Measurements from ENCODE around the gene RASGEF1B. TPM values are rescaled to one million over a fixed set of nuclear protein-coding genes. Genes with fewer than 3 reads are reported as not detected.

The RASGEF1B gene
- total RNA-seq, 4 donors from 2014 or later, result 23.1 to 80.1 (median 29.5) TPM

DNA sequence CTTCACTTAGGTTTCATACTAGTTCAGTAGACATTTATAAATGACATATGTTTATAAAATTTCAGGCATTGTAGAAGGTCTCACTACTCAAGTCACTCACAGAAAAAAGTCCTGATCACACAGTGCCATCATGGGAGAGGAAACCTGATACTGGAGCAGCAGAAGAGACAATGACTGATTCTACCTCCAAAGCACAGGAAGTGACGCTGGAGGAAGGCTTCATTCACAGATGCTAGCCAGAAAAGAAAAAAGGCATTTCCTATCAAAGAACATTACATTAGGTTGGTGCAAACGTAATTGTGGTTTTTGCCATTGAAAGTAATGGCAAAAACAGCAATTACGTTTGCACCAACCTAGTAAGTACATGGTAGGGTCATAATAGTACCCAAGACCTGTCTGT is 79.5 kb downstream of the RASGEF1B start:
- TF ChIP-seq, protein P1, sequence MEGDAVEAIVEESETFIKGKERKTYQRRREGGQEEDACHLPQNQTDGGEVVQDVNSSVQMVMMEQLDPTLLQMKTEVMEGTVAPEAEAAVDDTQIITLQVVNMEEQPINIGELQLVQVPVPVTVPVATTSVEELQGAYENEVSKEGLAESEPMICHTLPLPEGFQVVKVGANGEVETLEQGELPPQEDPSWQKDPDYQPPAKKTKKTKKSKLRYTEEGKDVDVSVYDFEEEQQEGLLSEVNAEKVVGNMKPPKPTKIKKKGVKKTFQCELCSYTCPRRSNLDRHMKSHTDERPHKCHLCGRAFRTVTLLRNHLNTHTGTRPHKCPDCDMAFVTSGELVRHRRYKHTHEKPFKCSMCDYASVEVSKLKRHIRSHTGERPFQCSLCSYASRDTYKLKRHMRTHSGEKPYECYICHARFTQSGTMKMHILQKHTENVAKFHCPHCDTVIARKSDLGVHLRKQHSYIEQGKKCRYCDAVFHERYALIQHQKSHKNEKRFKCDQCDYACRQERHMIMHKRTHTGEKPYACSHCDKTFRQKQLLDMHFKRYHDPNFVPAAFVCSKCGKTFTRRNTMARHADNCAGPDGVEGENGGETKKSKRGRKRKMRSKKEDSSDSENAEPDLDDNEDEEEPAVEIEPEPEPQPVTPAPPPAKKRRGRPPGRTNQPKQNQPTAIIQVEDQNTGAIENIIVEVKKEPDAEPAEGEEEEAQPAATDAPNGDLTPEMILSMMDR (IDR thresholded peaks at IDR 0.05; ENCODE audit: low read depth), result no peak

DNA sequence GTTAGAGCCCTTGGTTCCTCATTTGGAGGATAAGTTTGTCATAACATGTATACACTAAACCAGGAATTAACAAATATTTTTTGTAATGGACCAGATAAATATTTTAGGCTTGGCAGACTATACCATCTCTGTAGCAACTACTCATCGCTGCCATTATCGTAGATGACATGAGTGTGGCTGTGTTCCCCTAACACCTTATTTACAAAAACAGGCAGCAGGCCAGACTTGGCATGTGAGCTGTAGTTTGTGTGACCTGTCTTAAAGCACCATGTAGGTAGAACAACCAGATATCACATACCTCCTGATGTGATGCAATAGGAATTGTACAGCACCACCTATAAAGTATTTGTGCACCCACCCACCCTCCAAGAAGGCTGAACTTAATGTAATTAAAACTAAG is 82.0 kb downstream of the RASGEF1B start:
- TF ChIP-seq, protein P1 (IDR thresholded peaks at IDR 0.05; ENCODE audit: low read depth), result no peak

DNA sequence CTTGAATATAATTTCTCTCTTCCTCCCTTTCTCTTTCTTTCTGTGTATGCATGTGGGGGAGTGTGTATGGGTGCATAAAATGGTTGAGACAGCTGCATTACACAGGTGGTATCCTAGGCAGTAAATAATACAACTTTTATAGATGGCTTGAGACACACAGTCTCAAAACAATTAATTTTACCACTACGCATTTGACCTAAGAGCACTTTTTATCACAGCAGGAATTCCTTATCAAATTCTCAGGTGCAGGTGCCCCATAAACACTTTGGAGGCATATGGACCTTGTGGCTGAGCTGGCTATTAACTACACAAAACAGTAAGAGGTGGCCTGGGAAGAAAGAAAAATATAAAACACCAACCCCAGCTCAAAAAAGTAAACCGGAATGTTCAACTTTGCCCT is 91.3 kb downstream of the RASGEF1B start:
- TF ChIP-seq, protein P1 (IDR thresholded peaks at IDR 0.05; ENCODE audit: low read depth), result no peak

DNA sequence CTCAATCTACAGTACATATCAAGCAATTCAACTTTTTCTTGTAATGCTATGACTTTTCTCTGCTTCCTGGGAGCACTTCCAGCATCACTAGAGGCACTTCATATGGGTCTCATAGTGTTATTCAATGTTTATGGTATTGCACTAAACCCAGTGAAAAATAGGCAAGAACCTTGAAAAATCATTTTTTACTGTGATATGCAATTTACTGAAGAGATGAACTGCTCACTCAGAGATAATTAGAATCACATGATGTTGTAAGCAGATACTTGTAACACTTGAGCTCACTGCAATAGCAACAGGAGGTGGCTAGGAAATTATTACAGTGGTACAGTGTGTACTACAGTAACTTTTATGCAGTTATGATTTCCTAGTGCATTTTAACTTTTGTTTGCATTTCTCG is 93.3 kb downstream of the RASGEF1B start:
- TF ChIP-seq, protein P1 (IDR thresholded peaks at IDR 0.05; ENCODE audit: low read depth), result no peak

DNA sequence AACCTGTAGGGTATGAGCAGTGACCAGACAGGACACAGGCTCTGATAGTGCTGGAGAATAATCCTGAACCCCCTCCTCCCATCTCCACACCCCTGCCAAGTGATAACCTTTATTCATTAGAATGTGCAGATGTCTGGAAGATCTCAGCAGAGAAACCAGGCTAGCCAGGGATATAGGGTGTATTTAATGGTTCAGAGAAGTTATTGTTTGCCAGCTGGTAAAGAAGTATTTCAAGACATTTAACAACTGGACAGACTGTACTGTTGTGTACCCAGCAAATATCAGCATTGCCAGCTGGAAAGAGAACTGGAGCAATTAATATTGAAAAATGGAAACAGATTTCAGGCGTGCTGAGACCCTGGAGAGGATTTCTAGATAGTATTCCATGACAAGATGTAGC is 94.5 kb downstream of the RASGEF1B start:
- TF ChIP-seq, protein P1 (IDR thresholded peaks at IDR 0.05; ENCODE audit: low read depth), result no peak

DNA sequence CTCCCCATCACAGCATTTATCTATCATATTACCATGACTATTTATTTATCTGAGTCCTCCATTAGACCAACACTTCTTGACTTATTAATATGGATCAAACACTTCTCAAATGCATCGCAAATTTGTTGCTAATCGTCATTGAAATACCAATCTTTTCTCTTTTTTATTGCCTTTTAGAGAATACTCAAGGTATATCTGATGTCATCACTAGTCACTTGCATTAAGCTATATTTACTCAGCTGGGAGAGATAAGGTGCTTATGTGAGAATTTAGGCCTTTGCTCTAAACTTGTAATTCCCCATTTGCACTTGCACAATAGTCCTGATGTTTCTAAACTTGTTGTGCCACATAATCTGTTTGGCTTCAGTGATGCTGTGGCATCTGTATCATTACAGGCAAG is 95.0 kb downstream of the RASGEF1B start:
- TF ChIP-seq, protein P1 (IDR thresholded peaks at IDR 0.05; ENCODE audit: low read depth), result no peak

Data from subcutaneous adipose tissue (tissue), 4 donors.